Glutamatergic neuron (in vitro differentiated cells): ENCODE data around the gene PPFIBP1. TPM values are rescaled to one million over a fixed set of nuclear protein-coding genes. Genes with fewer than 3 reads are reported as not detected.
A peak's percentile ranks its signal among the peaks of the same experiment; 100 is the strongest.

Experiments
- DNase-seq: peaks from one replicate; pipeline ENCODE4 v3.0.0; 2022
- H3K27ac Mint-ChIP-seq: one replicate; pipeline ENCODE4 v1.8.0; 2020; ENCODE audit warnings: mild to moderate bottlenecking, mixed read lengths, inconsistent platforms; ENCODE audit not compliant: unreplicated experiment
- H3K27me3 Mint-ChIP-seq: one replicate; pipeline ENCODE4 v1.8.0; 2020; ENCODE audit warnings: mild to moderate bottlenecking, moderate library complexity, mixed read lengths, inconsistent platforms; ENCODE audit not compliant: unreplicated experiment
- H3K36me3 Mint-ChIP-seq: one replicate; pipeline ENCODE4 v1.8.0; 2020; ENCODE audit warnings: mild to moderate bottlenecking, mixed read lengths, inconsistent platforms; ENCODE audit not compliant: unreplicated experiment
- H3K4me1 Mint-ChIP-seq: one replicate; pipeline ENCODE4 v1.8.0; 2020; ENCODE audit warnings: mild to moderate bottlenecking, low read depth, mixed read lengths, inconsistent platforms; ENCODE audit not compliant: unreplicated experiment
- H3K4me3 Mint-ChIP-seq: one replicate; pipeline ENCODE4 v1.8.0; 2020; ENCODE audit warnings: mild to moderate bottlenecking, mixed read lengths, inconsistent platforms; ENCODE audit not compliant: unreplicated experiment
- H3K9me3 Mint-ChIP-seq: one replicate; pipeline ENCODE4 v1.8.0; 2020; ENCODE audit warnings: mild to moderate bottlenecking, moderate library complexity, mixed read lengths, inconsistent platforms; ENCODE audit not compliant: unreplicated experiment
- long read RNA-seq: library from polyadenylated mRNA; unstranded; transcript quantifications from one replicate; pipeline ENCODE4 v2.0.0, GENCODE V29; 2020; ENCODE audit not compliant: unreplicated experiment
- total RNA-seq: library from RNA; stranded (reverse); fragmentation: NEBNext Ultra II Directional; extraction: Animal tissue kit (Norgen Biotek cat#: 25700); gene quantifications from one replicate; pipeline ENCODE4 v1.2.1, GENCODE V29; 2021; ENCODE audit not compliant: unreplicated experiment
- TF ChIP-seq, protein P1 (sequence below): fragments of 200-600 bp; sonication (generic); IDR thresholded peaks from one replicate; pipeline ENCODE4 v1.5.0; 2021; ENCODE audit not compliant: partially characterized antibody, unreplicated experiment

The PPFIBP1 gene
- 43.0 TPM for total RNA-seq
- long read RNA-seq, partial matches to known transcripts: 4 of 6 reads
- long read RNA-seq, other reads (novel, unspliced or antisense): 2 of 6 reads

GRCh38 chr12:27523642-27524493 is at the start of gene PPFIBP1:
Gene PPFIBP1, plus strand, starts transcription at chr12:27524206. Its CDS starts 109,191 bp downstream, at chr12:27633397.
- TF ChIP-seq, protein P1, sequence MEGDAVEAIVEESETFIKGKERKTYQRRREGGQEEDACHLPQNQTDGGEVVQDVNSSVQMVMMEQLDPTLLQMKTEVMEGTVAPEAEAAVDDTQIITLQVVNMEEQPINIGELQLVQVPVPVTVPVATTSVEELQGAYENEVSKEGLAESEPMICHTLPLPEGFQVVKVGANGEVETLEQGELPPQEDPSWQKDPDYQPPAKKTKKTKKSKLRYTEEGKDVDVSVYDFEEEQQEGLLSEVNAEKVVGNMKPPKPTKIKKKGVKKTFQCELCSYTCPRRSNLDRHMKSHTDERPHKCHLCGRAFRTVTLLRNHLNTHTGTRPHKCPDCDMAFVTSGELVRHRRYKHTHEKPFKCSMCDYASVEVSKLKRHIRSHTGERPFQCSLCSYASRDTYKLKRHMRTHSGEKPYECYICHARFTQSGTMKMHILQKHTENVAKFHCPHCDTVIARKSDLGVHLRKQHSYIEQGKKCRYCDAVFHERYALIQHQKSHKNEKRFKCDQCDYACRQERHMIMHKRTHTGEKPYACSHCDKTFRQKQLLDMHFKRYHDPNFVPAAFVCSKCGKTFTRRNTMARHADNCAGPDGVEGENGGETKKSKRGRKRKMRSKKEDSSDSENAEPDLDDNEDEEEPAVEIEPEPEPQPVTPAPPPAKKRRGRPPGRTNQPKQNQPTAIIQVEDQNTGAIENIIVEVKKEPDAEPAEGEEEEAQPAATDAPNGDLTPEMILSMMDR: no peak
- peaks cover 4% of the 10 kb centered on the region for H3K27me3 Mint-ChIP-seq
- DNase-seq: peak; percentile 100
- H3K27ac Mint-ChIP-seq: peak within 1 kb of the TSS; percentile 96
- H3K9me3 Mint-ChIP-seq: no peaks in the 10 kb centered on the region
- no peaks in the 10 kb centered on the region for H3K36me3 Mint-ChIP-seq
- H3K4me1 Mint-ChIP-seq: peaks cover 9% of the 10 kb centered on the region
- peak within 1 kb of the TSS; percentile 90 for H3K4me3 Mint-ChIP-seq

DNA sequence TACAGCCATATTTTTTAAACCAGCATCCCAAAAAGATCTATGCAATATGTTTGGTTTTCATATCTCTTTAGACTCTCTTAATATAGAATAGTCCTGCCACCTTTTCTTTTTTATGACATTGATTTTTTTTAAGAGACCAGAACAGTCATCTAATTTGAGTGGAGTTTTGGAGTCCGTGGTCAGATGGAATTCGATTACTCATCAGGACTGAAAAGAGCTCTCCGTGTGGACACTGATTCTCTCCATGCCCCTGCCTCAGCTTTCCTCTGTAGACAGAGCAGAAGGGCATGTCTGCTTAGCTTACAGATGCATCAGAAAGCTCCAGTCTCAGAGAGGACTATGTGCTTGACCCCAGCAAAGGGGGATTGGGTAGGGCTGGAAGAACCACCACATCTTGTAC is 49.7 kb upstream of the PPFIBP1 start:
- H3K9me3 Mint-ChIP-seq: peaks cover 13% of the 10 kb centered on the region
- no peak overlapping the region for H3K27ac Mint-ChIP-seq
- H3K27me3 Mint-ChIP-seq: no peaks in the 10 kb centered on the region
- TF ChIP-seq, protein P1: no peak
- H3K4me1 Mint-ChIP-seq: no peaks in the 10 kb centered on the region
- H3K36me3 Mint-ChIP-seq: peaks cover 26% of the 10 kb centered on the region
- H3K4me3 Mint-ChIP-seq: no peak overlapping the region
- no peak for DNase-seq

DNA sequence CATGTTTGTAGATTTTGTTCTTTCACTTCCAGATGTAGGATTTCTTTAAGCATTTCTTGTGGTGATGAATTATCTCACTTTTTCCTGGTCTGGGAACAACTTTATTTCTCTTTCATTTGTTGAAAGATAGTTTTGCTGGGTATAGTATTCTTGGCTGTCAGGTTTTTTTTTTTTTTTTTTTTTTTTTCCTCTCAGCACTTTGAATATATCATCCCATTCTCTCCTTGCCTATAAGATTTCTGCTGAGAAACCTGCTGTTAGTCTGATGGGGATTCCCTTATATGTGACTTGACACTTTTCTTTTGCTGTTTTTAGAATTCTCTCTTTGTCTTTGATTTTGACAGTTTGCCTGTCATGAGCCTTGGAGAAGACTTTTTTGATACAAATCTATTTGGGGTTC is 47.0 kb upstream of the PPFIBP1 start:
- Mint-ChIP-seq H3K27ac (no peak overlapping the region), H3K4me3 (no peak overlapping the region), H3K9me3 (peaks cover 13% of the 10 kb centered on the region), H3K4me1 (no peaks in the 10 kb centered on the region), H3K36me3 (peaks cover 26% of the 10 kb centered on the region), H3K27me3 (peaks cover 7% of the 10 kb centered on the region)
- no peak for DNase-seq
- TF ChIP-seq, protein P1: no peak

DNA sequence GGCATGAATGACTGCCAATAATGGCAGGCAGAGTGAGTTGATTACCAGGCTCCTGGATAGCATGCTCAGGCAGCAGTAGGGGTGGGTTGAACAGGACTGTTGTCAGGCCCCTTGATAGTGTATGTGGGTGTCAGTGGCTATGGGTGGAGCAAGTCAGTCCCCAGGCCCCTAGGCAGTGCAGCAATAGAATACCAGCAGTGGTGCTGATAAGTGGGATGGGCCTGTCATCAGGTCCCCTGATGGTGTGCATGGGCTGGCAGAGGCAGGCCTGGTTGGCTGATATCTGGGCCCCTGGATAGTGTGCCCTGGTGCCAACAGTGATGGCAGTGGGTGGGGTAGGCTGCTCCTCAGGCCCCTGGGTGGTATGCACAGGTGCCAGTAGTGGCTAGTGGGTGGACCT is 45.1 kb upstream of the PPFIBP1 start:
- no peak overlapping the region for H3K4me3 Mint-ChIP-seq
- no peak overlapping the region for H3K27ac Mint-ChIP-seq
- no peaks in the 10 kb centered on the region for H3K4me1 Mint-ChIP-seq
- H3K9me3 Mint-ChIP-seq: peaks cover 13% of the 10 kb centered on the region
- TF ChIP-seq, protein P1: no peak
- peaks cover 26% of the 10 kb centered on the region for H3K36me3 Mint-ChIP-seq
- no peak for DNase-seq
- H3K27me3 Mint-ChIP-seq: peaks cover 7% of the 10 kb centered on the region

GRCh38 chr12:27480016-27480415 is 44.0 kb upstream of the PPFIBP1 start:
- no peak overlapping the region for H3K4me3 Mint-ChIP-seq
- DNase-seq: no peak
- H3K4me1 Mint-ChIP-seq: no peaks in the 10 kb centered on the region
- H3K27me3 Mint-ChIP-seq: peaks cover 7% of the 10 kb centered on the region
- TF ChIP-seq, protein P1: no peak
- no peak overlapping the region for H3K27ac Mint-ChIP-seq
- peaks cover 26% of the 10 kb centered on the region for H3K36me3 Mint-ChIP-seq
- peaks cover 13% of the 10 kb centered on the region for H3K9me3 Mint-ChIP-seq
